ENCODE measurements around the gene KMT2B.

KMT2B gene

GRCh38 chr19:35734273-35734672, 16.5 kb downstream of the KMT2B start:
- TF ChIP-seq EP300 (IDR thresholded peaks at IDR 0.05; ENCODE audit: borderline replicate concordance): no peak
- TF ChIP-seq MAX (IDR thresholded peaks at IDR 0.05): no peak
- no peak for TF ChIP-seq RAD21 (IDR thresholded peaks at IDR 0.05; ENCODE audit: low read depth)
- no peak for TF ChIP-seq TEAD4 (IDR thresholded peaks at IDR 0.05)
- TF ChIP-seq TAF1 (IDR thresholded peaks at IDR 0.05; ENCODE audit: low read depth): no peak
- no peak for TF ChIP-seq TCF12 (IDR thresholded peaks at IDR 0.05; ENCODE audit: low read depth)
- TF ChIP-seq USF1 (IDR thresholded peaks at IDR 0.05): no peak
- TF ChIP-seq YY1 (IDR thresholded peaks at IDR 0.05; ENCODE audit: low read depth): no peak
- no peak for TF ChIP-seq REST (IDR thresholded peaks at IDR 0.05; ENCODE audit: low read depth)
- TF ChIP-seq ZBTB7A (IDR thresholded peaks at IDR 0.05; ENCODE audit: low read depth): no peak
- no peak for TF ChIP-seq EGR1 (IDR thresholded peaks at IDR 0.05)
- TF ChIP-seq CEBPB (IDR thresholded peaks at IDR 0.05): no peak
- no peak for TF ChIP-seq NFIC (IDR thresholded peaks at IDR 0.05)
- TF ChIP-seq FOXM1 (IDR thresholded peaks at IDR 0.05; ENCODE audit: borderline replicate concordance, low read depth): no peak
- TF ChIP-seq CREB1 (IDR thresholded peaks at IDR 0.05; ENCODE audit: low read depth): no peak

- TF ChIP-seq CEBPB (IDR thresholded peaks at IDR 0.05) (no peak), ZBTB7A (IDR thresholded peaks at IDR 0.05; ENCODE audit: low read depth) (no peak), MAX (IDR thresholded peaks at IDR 0.05) (no peak)
Observed at GRCh38 chr19:35734889-35735288, 17.1 kb downstream of the KMT2B start.

- TF ChIP-seq CREB1 (IDR thresholded peaks at IDR 0.05; ENCODE audit: low read depth) (no peak), TEAD4 (IDR thresholded peaks at IDR 0.05) (no peak), YY1 (IDR thresholded peaks at IDR 0.05; ENCODE audit: low read depth) (no peak), TAF1 (IDR thresholded peaks at IDR 0.05; ENCODE audit: low read depth) (no peak), EP300 (IDR thresholded peaks at IDR 0.05; ENCODE audit: borderline replicate concordance) (no peak), NFIC (IDR thresholded peaks at IDR 0.05) (no peak)
Observed at GRCh38 chr19:35736913-35737886, 19.4 kb downstream of the KMT2B start.

GRCh38 chr19:35738021-35738886, 20.5 kb downstream of the KMT2B start:
- TF ChIP-seq MAX (IDR thresholded peaks at IDR 0.05) (no peak), NFIC (IDR thresholded peaks at IDR 0.05) (no peak), EGR1 (IDR thresholded peaks at IDR 0.05) (no peak), FOXM1 (IDR thresholded peaks at IDR 0.05; ENCODE audit: borderline replicate concordance, low read depth) (no peak), CEBPB (IDR thresholded peaks at IDR 0.05) (no peak), TCF12 (IDR thresholded peaks at IDR 0.05; ENCODE audit: low read depth) (no peak), RAD21 (IDR thresholded peaks at IDR 0.05; ENCODE audit: low read depth) (no peak)

GRCh38 chr19:35738887-35739229, 21.1 kb downstream of the KMT2B start:
- TF ChIP-seq TAF1 (IDR thresholded peaks at IDR 0.05; ENCODE audit: low read depth) (no peak), NFIC (IDR thresholded peaks at IDR 0.05) (no peak), TEAD4 (IDR thresholded peaks at IDR 0.05) (no peak)

- TF ChIP-seq NFIC (IDR thresholded peaks at IDR 0.05) (no peak), EGR1 (IDR thresholded peaks at IDR 0.05) (no peak), ZBTB7A (IDR thresholded peaks at IDR 0.05; ENCODE audit: low read depth) (no peak), TCF12 (IDR thresholded peaks at IDR 0.05; ENCODE audit: low read depth) (no peak), MAX (IDR thresholded peaks at IDR 0.05) (no peak), CEBPB (IDR thresholded peaks at IDR 0.05) (no peak), TAF1 (IDR thresholded peaks at IDR 0.05; ENCODE audit: low read depth) (no peak), TEAD4 (IDR thresholded peaks at IDR 0.05) (no peak), EP300 (IDR thresholded peaks at IDR 0.05; ENCODE audit: borderline replicate concordance) (no peak), FOXM1 (IDR thresholded peaks at IDR 0.05; ENCODE audit: borderline replicate concordance, low read depth) (no peak)
Observed at GRCh38 chr19:35739275-35740107, 21.7 kb downstream of the KMT2B start.

GRCh38 chr19:35740108-35740422, 22.3 kb downstream of the KMT2B start:
- no peak for TF ChIP-seq CREB1 (IDR thresholded peaks at IDR 0.05; ENCODE audit: low read depth)
- no peak for TF ChIP-seq YY1 (IDR thresholded peaks at IDR 0.05; ENCODE audit: low read depth)
- TF ChIP-seq ZBTB7A (IDR thresholded peaks at IDR 0.05; ENCODE audit: low read depth): no peak
- no peak for TF ChIP-seq REST (IDR thresholded peaks at IDR 0.05; ENCODE audit: low read depth)
- no peak for TF ChIP-seq USF1 (IDR thresholded peaks at IDR 0.05)
- TF ChIP-seq MAX (IDR thresholded peaks at IDR 0.05): no peak
- TF ChIP-seq TAF1 (IDR thresholded peaks at IDR 0.05; ENCODE audit: low read depth): no peak
- no peak for TF ChIP-seq FOXM1 (IDR thresholded peaks at IDR 0.05; ENCODE audit: borderline replicate concordance, low read depth)
- TF ChIP-seq EGR1 (IDR thresholded peaks at IDR 0.05): no peak
- no peak for TF ChIP-seq CEBPB (IDR thresholded peaks at IDR 0.05)
- no peak for TF ChIP-seq RAD21 (IDR thresholded peaks at IDR 0.05; ENCODE audit: low read depth)
- no peak for TF ChIP-seq EP300 (IDR thresholded peaks at IDR 0.05; ENCODE audit: borderline replicate concordance)
- no peak for TF ChIP-seq NFIC (IDR thresholded peaks at IDR 0.05)
- TF ChIP-seq TEAD4 (IDR thresholded peaks at IDR 0.05): no peak
- TF ChIP-seq TCF12 (IDR thresholded peaks at IDR 0.05; ENCODE audit: low read depth): no peak
